ENCODE results near the gene LRGUK.

Gene LRGUK

GRCh38 chr7:134085311-134085710, 41.8 kb upstream of the LRGUK start:
- Histone ChIP-seq H3K27me3 (replicated peaks in 2 of 5; ENCODE audit: control insufficient read depth in 4 of 5, insufficient read depth in 5 of 5, low read length in 4 of 5) (no peaks in the 10 kb centered on the region), H3K36me3 (ENCODE audit: control insufficient read depth in 4 of 4, insufficient read depth in 4 of 4, low read length in 3 of 4) (no peaks in the 10 kb centered on the region), H3K4me1 (ENCODE audit: control extremely low read depth in 1 of 4, control insufficient read depth in 4 of 4, insufficient read depth in 4 of 4, low read length in 3 of 4) (peaks cover 0 to 8% (median 0%) of the 10 kb centered on the region in 4 experiments), H3K4me3 (ENCODE audit: control insufficient read depth in 1 of 7, extremely low read depth in 1 of 7, insufficient read depth in 4 of 7, low read depth in 2 of 7, low read length in 6 of 7) (no peak overlapping the region), H3K27ac (ENCODE audit: insufficient read depth in 1 of 2, low read depth in 1 of 2, low read length in 2 of 2, poor library complexity in 1 of 2, severe bottlenecking in 2 of 2) (no peak overlapping the region), H3K9me3 (ENCODE audit: control extremely low read depth in 1 of 5, control insufficient read depth in 4 of 5, insufficient read depth in 2 of 5, low read depth in 1 of 5, low read length in 4 of 5) (peaks cover 1 to 19% (median 9%) of the 10 kb centered on the region in 5 experiments)
- ChIA-PET POLR2A (no interaction called here), CTCF (no interaction called here)
- no peak for DNase-seq

- no peak overlapping the region for H3K4me3 ChIP-seq (ENCODE audit: control insufficient read depth in 1 of 7, extremely low read depth in 1 of 7, insufficient read depth in 4 of 7, low read depth in 2 of 7, low read length in 6 of 7)
- peaks cover 1 to 31% (median 13%) of the 10 kb centered on the region in 5 experiments for H3K9me3 ChIP-seq (ENCODE audit: control extremely low read depth in 1 of 5, control insufficient read depth in 4 of 5, insufficient read depth in 2 of 5, low read depth in 1 of 5, low read length in 4 of 5)
- peaks cover 0 to 8% (median 0%) of the 10 kb centered on the region in 4 experiments for H3K4me1 ChIP-seq (ENCODE audit: control extremely low read depth in 1 of 4, control insufficient read depth in 4 of 4, insufficient read depth in 4 of 4, low read length in 3 of 4)
- WGBS (ENCODE audit: insufficient coverage), result no CpG with 5 or more reads among the region's 2 CpGs
- H3K36me3 ChIP-seq (ENCODE audit: control insufficient read depth in 4 of 4, insufficient read depth in 4 of 4, low read length in 3 of 4), result no peaks in the 10 kb centered on the region
- CTCF ChIA-PET, result no interaction called here
- POLR2A ChIA-PET, result no interaction called here
- no peak overlapping the region for H3K27ac ChIP-seq (ENCODE audit: insufficient read depth in 1 of 2, low read depth in 1 of 2, low read length in 2 of 2, poor library complexity in 1 of 2, severe bottlenecking in 2 of 2)
- DNase-seq, result no peak
- H3K27me3 ChIP-seq (replicated peaks in 2 of 5; ENCODE audit: control insufficient read depth in 4 of 5, insufficient read depth in 5 of 5, low read length in 4 of 5), result no peaks in the 10 kb centered on the region
These were observed 40.0 kb upstream of the LRGUK start for GRCh38 chr7:134086998-134087735.

GRCh38 chr7:134088199-134088598, 38.9 kb upstream of the LRGUK start:
- Histone ChIP-seq H3K4me1 (ENCODE audit: control extremely low read depth in 1 of 4, control insufficient read depth in 4 of 4, insufficient read depth in 4 of 4, low read length in 3 of 4) (peaks cover 0 to 8% (median 0%) of the 10 kb centered on the region in 4 experiments), H3K36me3 (ENCODE audit: control insufficient read depth in 4 of 4, insufficient read depth in 4 of 4, low read length in 3 of 4) (no peaks in the 10 kb centered on the region), H3K27ac (ENCODE audit: insufficient read depth in 1 of 2, low read depth in 1 of 2, low read length in 2 of 2, poor library complexity in 1 of 2, severe bottlenecking in 2 of 2) (no peak overlapping the region), H3K4me3 (ENCODE audit: control insufficient read depth in 1 of 7, extremely low read depth in 1 of 7, insufficient read depth in 4 of 7, low read depth in 2 of 7, low read length in 6 of 7) (no peak overlapping the region), H3K27me3 (replicated peaks in 2 of 5; ENCODE audit: control insufficient read depth in 4 of 5, insufficient read depth in 5 of 5, low read length in 4 of 5) (no peaks in the 10 kb centered on the region), H3K9me3 (ENCODE audit: control extremely low read depth in 1 of 5, control insufficient read depth in 4 of 5, insufficient read depth in 2 of 5, low read depth in 1 of 5, low read length in 4 of 5) (peaks cover 4 to 34% (median 13%) of the 10 kb centered on the region in 5 experiments)
- peak in 1 of 3 donors; percentile 10 for DNase-seq
- CTCF ChIA-PET, result no interaction called here
- POLR2A ChIA-PET, result no interaction called here

- DNase-seq, result no peak
- Histone ChIP-seq H3K9me3 (ENCODE audit: control extremely low read depth in 1 of 5, control insufficient read depth in 4 of 5, insufficient read depth in 2 of 5, low read depth in 1 of 5, low read length in 4 of 5) (peaks cover 5 to 36% (median 13%) of the 10 kb centered on the region in 5 experiments), H3K27me3 (replicated peaks in 2 of 5; ENCODE audit: control insufficient read depth in 4 of 5, insufficient read depth in 5 of 5, low read length in 4 of 5) (no peaks in the 10 kb centered on the region), H3K4me3 (ENCODE audit: control insufficient read depth in 1 of 7, extremely low read depth in 1 of 7, insufficient read depth in 4 of 7, low read depth in 2 of 7, low read length in 6 of 7) (no peak overlapping the region), H3K36me3 (ENCODE audit: control insufficient read depth in 4 of 4, insufficient read depth in 4 of 4, low read length in 3 of 4) (no peaks in the 10 kb centered on the region), H3K27ac (ENCODE audit: insufficient read depth in 1 of 2, low read depth in 1 of 2, low read length in 2 of 2, poor library complexity in 1 of 2, severe bottlenecking in 2 of 2) (no peak overlapping the region), H3K4me1 (ENCODE audit: control extremely low read depth in 1 of 4, control insufficient read depth in 4 of 4, insufficient read depth in 4 of 4, low read length in 3 of 4) (peaks cover 0 to 6% (median 0%) of the 10 kb centered on the region in 4 experiments)
- WGBS (ENCODE audit: insufficient coverage), result 100% methylated on average over 4 of the region's 4 CpGs
- POLR2A ChIA-PET, result no interaction called here
- CTCF ChIA-PET, result no interaction called here
These were observed 37.7 kb upstream of the LRGUK start for GRCh38 chr7:134089446-134089845.

- DNase-seq, result no peak
- peaks cover 0 to 3% (median 0%) of the 10 kb centered on the region in 5 experiments for H3K9me3 ChIP-seq (ENCODE audit: control extremely low read depth in 1 of 5, control insufficient read depth in 4 of 5, insufficient read depth in 2 of 5, low read depth in 1 of 5, low read length in 4 of 5)
- CTCF ChIA-PET, result interaction anchor here (1.1 kb wide), 1 partner anchor 42 kb away, joined by 3 read pairs; no protein-coding TSS in a partner anchor
- POLR2A ChIA-PET, result no interaction called here
- H3K4me1 ChIP-seq (ENCODE audit: control extremely low read depth in 1 of 4, control insufficient read depth in 4 of 4, insufficient read depth in 4 of 4, low read length in 3 of 4), result peaks cover 0 to 12% (median 8%) of the 10 kb centered on the region in 4 experiments
- H3K27ac ChIP-seq (ENCODE audit: insufficient read depth in 1 of 2, low read depth in 1 of 2, low read length in 2 of 2, poor library complexity in 1 of 2, severe bottlenecking in 2 of 2), result no peak overlapping the region
- WGBS (ENCODE audit: insufficient coverage), result no CpG with 5 or more reads among the region's 4 CpGs
- no peak overlapping the region for H3K4me3 ChIP-seq (ENCODE audit: control insufficient read depth in 1 of 7, extremely low read depth in 1 of 7, insufficient read depth in 4 of 7, low read depth in 2 of 7, low read length in 6 of 7)
- no peaks in the 10 kb centered on the region for H3K36me3 ChIP-seq (ENCODE audit: control insufficient read depth in 4 of 4, insufficient read depth in 4 of 4, low read length in 3 of 4)
- peaks cover 0 to 1% (median 0%) of the 10 kb centered on the region in 5 experiments for H3K27me3 ChIP-seq (replicated peaks in 2 of 5; ENCODE audit: control insufficient read depth in 4 of 5, insufficient read depth in 5 of 5, low read length in 4 of 5)
These were observed 29.1 kb upstream of the LRGUK start for GRCh38 chr7:134098072-134098471.

GRCh38 chr7:134101716-134102115, 25.4 kb upstream of the LRGUK start:
- DNase-seq, result peak in 2 of 3 donors; percentile 73 to 90
- peaks cover 0 to 12% (median 8%) of the 10 kb centered on the region in 4 experiments for H3K4me1 ChIP-seq (ENCODE audit: control extremely low read depth in 1 of 4, control insufficient read depth in 4 of 4, insufficient read depth in 4 of 4, low read length in 3 of 4)
- CTCF ChIA-PET, result no interaction called here
- no peaks in the 10 kb centered on the region for H3K9me3 ChIP-seq (ENCODE audit: control extremely low read depth in 1 of 5, control insufficient read depth in 4 of 5, insufficient read depth in 2 of 5, low read depth in 1 of 5, low read length in 4 of 5)
- POLR2A ChIA-PET, result no interaction called here
- peaks cover 0 to 1% (median 0%) of the 10 kb centered on the region in 5 experiments for H3K27me3 ChIP-seq (replicated peaks in 2 of 5; ENCODE audit: control insufficient read depth in 4 of 5, insufficient read depth in 5 of 5, low read length in 4 of 5)
- WGBS (ENCODE audit: insufficient coverage), result 0% methylated on average over 2 of the region's 3 CpGs
- no peak overlapping the region for H3K27ac ChIP-seq (ENCODE audit: insufficient read depth in 1 of 2, low read depth in 1 of 2, low read length in 2 of 2, poor library complexity in 1 of 2, severe bottlenecking in 2 of 2)
- H3K4me3 ChIP-seq (ENCODE audit: control insufficient read depth in 1 of 7, extremely low read depth in 1 of 7, insufficient read depth in 4 of 7, low read depth in 2 of 7, low read length in 6 of 7), result no peak overlapping the region
- H3K36me3 ChIP-seq (ENCODE audit: control insufficient read depth in 4 of 4, insufficient read depth in 4 of 4, low read length in 3 of 4), result no peaks in the 10 kb centered on the region

GRCh38 chr7:134104166-134104565, 23.0 kb upstream of the LRGUK start:
- POLR2A ChIA-PET, result no interaction called here

More at GRCh38 chr7:134104166-134104565, 23.0 kb upstream of the LRGUK start:
- no peaks in the 10 kb centered on the region for H3K9me3 ChIP-seq (ENCODE audit: control extremely low read depth in 1 of 5, control insufficient read depth in 4 of 5, insufficient read depth in 2 of 5, low read depth in 1 of 5, low read length in 4 of 5)
- H3K4me3 ChIP-seq (ENCODE audit: control insufficient read depth in 1 of 7, extremely low read depth in 1 of 7, insufficient read depth in 4 of 7, low read depth in 2 of 7, low read length in 6 of 7), result no peak overlapping the region
- DNase-seq, result peak in 1 of 3 donors; percentile 6
- no peaks in the 10 kb centered on the region for H3K27me3 ChIP-seq (replicated peaks in 2 of 5; ENCODE audit: control insufficient read depth in 4 of 5, insufficient read depth in 5 of 5, low read length in 4 of 5)
- peaks cover 0 to 12% (median 8%) of the 10 kb centered on the region in 4 experiments for H3K4me1 ChIP-seq (ENCODE audit: control extremely low read depth in 1 of 4, control insufficient read depth in 4 of 4, insufficient read depth in 4 of 4, low read length in 3 of 4)
- H3K27ac ChIP-seq (ENCODE audit: insufficient read depth in 1 of 2, low read depth in 1 of 2, low read length in 2 of 2, poor library complexity in 1 of 2, severe bottlenecking in 2 of 2), result no peak overlapping the region
- CTCF ChIA-PET, result interaction anchor here (0.6 kb wide), 1 partner anchor 120 kb away, joined by 3 read pairs; no protein-coding TSS in a partner anchor
- no peaks in the 10 kb centered on the region for H3K36me3 ChIP-seq (ENCODE audit: control insufficient read depth in 4 of 4, insufficient read depth in 4 of 4, low read length in 3 of 4)
- WGBS (ENCODE audit: insufficient coverage), result no CpG with 5 or more reads among the region's 4 CpGs

All from common myeloid progenitor, CD34-positive (primary cell).